ENCODE data around the gene ZNF543.

DNA sequence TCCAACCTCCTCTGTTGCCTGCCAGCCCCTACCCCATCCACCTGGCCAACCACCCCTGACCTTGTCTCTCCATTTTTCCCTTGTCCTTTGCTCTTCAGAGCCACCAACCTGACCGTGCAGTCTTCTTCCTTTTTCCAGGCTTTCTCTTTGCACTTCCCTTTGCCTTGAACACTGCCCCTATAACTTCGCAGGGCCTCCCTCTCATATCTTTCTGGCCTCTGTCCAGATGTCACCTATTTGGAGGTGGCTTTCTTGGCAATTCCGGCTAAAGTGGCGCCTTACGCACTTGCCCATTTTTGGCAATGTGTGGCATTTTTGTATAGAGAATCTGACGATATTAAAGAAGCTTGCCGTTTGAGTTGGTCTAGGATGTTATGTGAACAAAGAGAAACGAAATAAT lies 844 bp downstream of the ZNF543 start:
- TF ChIP-seq LARP7 (IDR thresholded peaks at IDR 0.05) (no peak), TARDBP (IDR thresholded peaks at IDR 0.05) (no peak), PRDM10 (IDR thresholded peaks at IDR 0.05; ENCODE audit: partially characterized antibody) (no peak), LEF1 (IDR thresholded peaks at IDR 0.05) (no peak), EZH2 (IDR thresholded peaks at IDR 0.05; ENCODE audit: borderline replicate concordance, low read depth, low read length) (no peak), RBFOX2 (IDR thresholded peaks at IDR 0.05; ENCODE audit: low read depth, low read length) (no peak), HDAC1 (IDR thresholded peaks at IDR 0.05) (no peak), CBX8 (IDR thresholded peaks at IDR 0.05; ENCODE audit: borderline replicate concordance, extremely low read depth, low read depth, low read length, poor library complexity, severe bottlenecking) (no peak), ZSCAN29 (IDR thresholded peaks at IDR 0.05) (no peak), TBP (optimal IDR thresholded peaks at IDR 0.05; ENCODE audit: low read depth, low read length) (no peak), NFRKB (IDR thresholded peaks at IDR 0.05; ENCODE audit: low read depth) (no peak), ZNF274 (IDR thresholded peaks at IDR 0.05; ENCODE audit: borderline replicate concordance, low read depth, low read length) (no peak)
- TF ChIP-seq, protein P1, sequence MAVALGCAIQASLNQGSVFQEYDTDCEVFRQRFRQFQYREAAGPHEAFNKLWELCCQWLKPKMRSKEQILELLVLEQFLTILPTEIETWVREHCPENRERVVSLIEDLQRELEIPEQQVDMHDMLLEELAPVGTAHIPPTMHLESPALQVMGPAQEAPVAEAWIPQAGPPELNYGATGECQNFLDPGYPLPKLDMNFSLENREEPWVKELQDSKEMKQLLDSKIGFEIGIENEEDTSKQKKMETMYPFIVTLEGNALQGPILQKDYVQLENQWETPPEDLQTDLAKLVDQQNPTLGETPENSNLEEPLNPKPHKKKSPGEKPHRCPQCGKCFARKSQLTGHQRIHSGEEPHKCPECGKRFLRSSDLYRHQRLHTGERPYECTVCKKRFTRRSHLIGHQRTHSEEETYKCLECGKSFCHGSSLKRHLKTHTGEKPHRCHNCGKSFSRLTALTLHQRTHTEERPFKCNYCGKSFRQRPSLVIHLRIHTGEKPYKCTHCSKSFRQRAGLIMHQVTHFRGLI (CRISPR knock-in tag; IDR thresholded peaks at IDR 0.05): no peak
- TF ChIP-seq, protein P2, sequence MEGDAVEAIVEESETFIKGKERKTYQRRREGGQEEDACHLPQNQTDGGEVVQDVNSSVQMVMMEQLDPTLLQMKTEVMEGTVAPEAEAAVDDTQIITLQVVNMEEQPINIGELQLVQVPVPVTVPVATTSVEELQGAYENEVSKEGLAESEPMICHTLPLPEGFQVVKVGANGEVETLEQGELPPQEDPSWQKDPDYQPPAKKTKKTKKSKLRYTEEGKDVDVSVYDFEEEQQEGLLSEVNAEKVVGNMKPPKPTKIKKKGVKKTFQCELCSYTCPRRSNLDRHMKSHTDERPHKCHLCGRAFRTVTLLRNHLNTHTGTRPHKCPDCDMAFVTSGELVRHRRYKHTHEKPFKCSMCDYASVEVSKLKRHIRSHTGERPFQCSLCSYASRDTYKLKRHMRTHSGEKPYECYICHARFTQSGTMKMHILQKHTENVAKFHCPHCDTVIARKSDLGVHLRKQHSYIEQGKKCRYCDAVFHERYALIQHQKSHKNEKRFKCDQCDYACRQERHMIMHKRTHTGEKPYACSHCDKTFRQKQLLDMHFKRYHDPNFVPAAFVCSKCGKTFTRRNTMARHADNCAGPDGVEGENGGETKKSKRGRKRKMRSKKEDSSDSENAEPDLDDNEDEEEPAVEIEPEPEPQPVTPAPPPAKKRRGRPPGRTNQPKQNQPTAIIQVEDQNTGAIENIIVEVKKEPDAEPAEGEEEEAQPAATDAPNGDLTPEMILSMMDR (IDR thresholded peaks at IDR 0.05 in 2 of 3, conservative IDR thresholded peaks at IDR 0.05 in 1 of 3; ENCODE audit: insufficient read depth in 2 of 3, low read depth in 1 of 3, low read length in 3 of 3): no peak
